ENCODE results near the gene ZNF524.

- no peak for TF ChIP-seq SP1 (CRISPR knock-in tag; conservative IDR thresholded peaks at IDR 0.05)
- no peak for TF ChIP-seq USF2 (CRISPR knock-in tag; IDR thresholded peaks at IDR 0.05)
- TF ChIP-seq ATF2 (CRISPR knock-in tag; IDR thresholded peaks at IDR 0.05; ENCODE audit: borderline replicate concordance, low read depth), result no peak
- TF ChIP-seq IRF1 (CRISPR knock-in tag; IDR thresholded peaks at IDR 0.05), result no peak
- TF ChIP-seq CTCF (IDR thresholded peaks at IDR 0.05), result no peak
- TF ChIP-seq IRF2 (CRISPR knock-in tag; IDR thresholded peaks at IDR 0.05; ENCODE audit: borderline replicate concordance, low read depth), result no peak
Observed at GRCh38 chr19:55651236-55651635, 51.1 kb downstream of the ZNF524 start.

All from WTC11 (cell line).